Measurements from ENCODE around the gene NDOR1. TPM values are rescaled to one million over a fixed set of nuclear protein-coding genes. Genes with fewer than 3 reads are reported as not detected.

The NDOR1 gene
- total and polyA plus RNA-seq, 2 of the 8 experiments (the other 6 are each of a cell fraction or from before 2014, with no cell fraction given) = 25.7 to 32.3 TPM

GRCh38 chr9:137223078-137223970, 17.8 kb downstream of the NDOR1 start:
- no peak overlapping the region for H3K27ac ChIP-seq (ENCODE audit: low read depth, low read length)

More at GRCh38 chr9:137223078-137223970, 17.8 kb downstream of the NDOR1 start:
- Histone ChIP-seq H3K18ac (ENCODE audit: extremely low read depth, low read length) (peak overlapping the region; percentile 83; the same call in 1 of the 2 replicates), H2BK12ac (ENCODE audit: low read depth, low read length) (no peak overlapping the region), H2BK15ac (ENCODE audit: low read length) (0 out of 2 replicates have a peak overlapping the region, but pooled peaks have one; percentile 61), H3K23ac (ENCODE audit: insufficient read length) (no peak overlapping the region), H2AFZ (ENCODE audit: low read length) (no peak overlapping the region), H4K8ac (ENCODE audit: extremely low read depth, insufficient read depth, low read length) (peak overlapping the region; percentile 82), H3K4me1 (replicated peaks in 1 of 4; ENCODE audit: control insufficient read depth in 3 of 4, insufficient read depth in 4 of 4, low read length in 3 of 4) (peaks cover 0 to 20% (median 10%) of the 10 kb centered on the region in 4 experiments; a peak in 5 of 7 replicates), H3K79me1 (ENCODE audit: low read depth, low read length) (no peaks in the 10 kb centered on the region), H3K9me3 (ENCODE audit: insufficient read depth in 2 of 2, low read depth in 1 of 2, low read length in 1 of 2) (no peaks in the 10 kb centered on the region), H3K23me2 (ENCODE audit: low read depth, low read length) (peaks cover 18% of the 10 kb centered on the region; the same call in 1 of the 2 replicates), H3K36me3 (ENCODE audit: control insufficient read depth in 2 of 4, insufficient read depth in 4 of 4, low read length in 3 of 4) (no peaks in the 10 kb centered on the region; a peak in 1 of 8 replicates), H3K4me3 (ENCODE audit: extremely low read depth in 1 of 4, insufficient read depth in 2 of 4, low read depth in 3 of 4, low read length in 4 of 4) (peak overlapping the region; percentile 67 to 92 (median 79)), H2BK5ac (ENCODE audit: low read depth, low read length) (peak overlapping the region; percentile 49; the same call in 1 of the 2 replicates), H3K79me2 (ENCODE audit: control insufficient read depth in 1 of 2, insufficient read depth in 2 of 2, low read length in 2 of 2) (no peaks in the 10 kb centered on the region), H4K20me1 (replicated peaks in 1 of 2; ENCODE audit: control insufficient read depth in 1 of 2, insufficient read depth in 2 of 2, low read length in 2 of 2) (peaks cover 0 to 4% of the 10 kb centered on the region in 2 experiments), H2BK120ac (replicated peaks; ENCODE audit: low read depth, low read length) (no peak overlapping the region), H3K9ac (replicated peaks in 1 of 4; ENCODE audit: extremely low read depth in 1 of 4, low read depth in 3 of 4, low read length in 3 of 4) (peak overlapping the region in 3 of 4 experiments; percentile 55 to 82 (median 58); a peak in 5 of 7 replicates), H4K5ac (ENCODE audit: insufficient read length, low read depth, low read length) (peak overlapping the region; percentile 88), H3K4me2 (ENCODE audit: insufficient read depth in 1 of 2, low read depth in 2 of 2, low read length in 2 of 2) (peak overlapping the region; percentile 77 to 95), H4K91ac (replicated peaks; ENCODE audit: insufficient read length, low read length) (no peak overlapping the region), H2AK5ac (ENCODE audit: low read depth, low read length) (peak overlapping the region; percentile 26; the same call in 1 of the 2 replicates), H2BK20ac (ENCODE audit: low read length) (no peak overlapping the region), H3K4ac (replicated peaks; ENCODE audit: insufficient read length, low read depth, low read length) (no peak overlapping the region), H3K14ac (ENCODE audit: insufficient read length) (no peak overlapping the region), H3K27me3 (replicated peaks in 1 of 4; ENCODE audit: control insufficient read depth in 3 of 4, extremely low read depth in 1 of 4, insufficient read depth in 3 of 4, low read length in 3 of 4) (no peaks in the 10 kb centered on the region; a peak in 2 of 7 replicates), H3K56ac (replicated peaks; ENCODE audit: insufficient read length, low read depth, low read length) (peak overlapping the region; percentile 92)
- CTCF ChIA-PET (ENCODE audit: partially characterized antibody) = interaction anchor here (0.6 to 20.2 kb wide), 17 partner anchors 10 to 1404 kb away, joined by 3 to 204 read pairs (median 4); partner anchors contain the start of genes ANAPC2, SSNA1, TPRN and TUBB4B
- DNase-seq (ENCODE audit: low read depth in 1 of 2, low spot score in 2 of 2) (peak; percentile 96 to 99), FAIRE-seq (peak; percentile 36)
- POLR2A ChIA-PET (ENCODE audit: partially characterized antibody) = interaction anchor here (0.6 to 69.9 kb wide), 15 partner anchors 9 to 110 kb away, joined by 3 to 1462 read pairs (median 3); partner anchors contain the start of genes ANAPC2, NDOR1, NELFB and SSNA1
- WGBS, 2 experiments (ENCODE audit: extremely low coverage in 1 of 2, insufficient coverage in 1 of 2, insufficient read length in 1 of 2, insufficient replicate concordance in 2 of 2, low coverage in 1 of 2, low lambda C conversion rate in 2 of 2, missing lambda C conversion rate in 1 of 2) = 2% methylated on average over 36 of the region's 63 CpGs; no CpG with 5 or more reads in 1 of the 2 experiments

All from H1 (cell line).